GM21786 (cell line): ENCODE results near the gene ZFP3.
"Not testable (repeated sequence)": the region's sequence is repeated elsewhere in the genome, so short reads cannot be mapped to it uniquely, and the experiment has no call there.

Experiments
- ATAC-seq: cut with Tn5 transposase; IDR thresholded peaks from one replicate; pipeline ENCODE4 v1.9.1; 2021; ENCODE audit not compliant: unreplicated experiment

Gene ZFP3

DNA sequence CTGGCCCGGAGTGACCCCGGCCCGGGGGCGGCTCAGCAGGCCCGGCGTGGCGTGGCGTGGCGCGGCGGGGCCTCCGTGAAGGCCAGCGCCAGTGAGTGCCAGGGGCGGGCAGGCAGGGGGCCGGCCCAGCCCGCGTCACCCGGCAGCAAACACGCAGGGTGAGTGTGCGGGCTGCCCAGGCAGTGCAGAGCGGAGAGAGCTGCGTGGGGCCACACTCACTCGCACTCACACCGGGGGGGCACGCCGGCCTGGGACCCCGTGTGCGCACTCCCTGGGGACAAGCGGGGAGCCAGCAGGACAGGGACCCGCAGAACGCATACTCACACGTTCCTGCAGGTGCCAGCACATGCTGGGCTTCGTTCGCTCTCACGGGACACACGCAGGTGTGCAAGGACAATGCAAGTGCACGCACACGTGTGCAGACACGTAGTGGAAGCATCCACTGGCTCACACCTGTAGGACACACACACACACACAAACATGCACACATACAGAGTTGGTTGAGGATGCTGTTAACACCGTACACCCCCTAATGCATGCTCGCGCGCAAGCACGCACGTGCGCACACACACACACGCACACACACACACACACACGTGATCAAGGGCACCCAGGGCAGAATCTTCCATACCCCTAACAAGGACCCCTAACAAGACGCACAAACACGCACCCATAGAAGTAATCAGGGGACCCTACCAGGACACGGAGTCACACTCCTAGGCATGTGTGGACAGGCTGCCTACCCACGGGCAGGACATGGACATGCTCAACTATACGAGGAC, 45.3 kb downstream of the ZFP3 start:
- no peak for ATAC-seq

DNA sequence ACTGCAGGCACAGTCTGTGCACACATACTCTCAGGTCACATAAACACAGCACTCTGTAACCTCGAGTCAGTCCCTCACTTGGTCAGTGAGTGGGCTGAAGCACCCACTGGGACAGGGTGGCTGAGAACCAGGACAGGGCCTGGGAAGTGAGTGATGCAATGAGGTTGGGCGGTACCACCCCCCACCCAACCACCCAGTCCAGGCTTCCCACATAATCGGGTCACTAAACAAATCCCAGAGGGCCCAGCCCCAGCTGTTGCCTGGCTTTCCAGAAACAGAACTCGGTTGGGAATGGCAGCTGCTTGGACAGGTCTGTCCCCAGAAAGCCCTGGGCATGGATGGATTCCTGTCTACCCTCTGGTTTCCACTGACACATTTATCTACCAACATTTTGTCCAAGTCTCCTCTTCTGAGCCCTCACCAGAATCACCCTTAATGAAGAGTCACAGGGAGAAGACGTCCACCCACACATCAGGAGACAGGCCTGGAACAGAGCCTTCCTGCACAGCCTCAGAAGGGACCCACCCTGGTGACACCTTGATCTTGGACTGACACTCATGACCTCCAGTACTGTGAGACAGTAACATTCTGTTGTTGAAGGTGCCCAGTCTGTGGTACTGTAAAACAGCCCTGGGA, 46.0 kb downstream of the ZFP3 start:
- not testable (repeated sequence) for ATAC-seq

DNA sequence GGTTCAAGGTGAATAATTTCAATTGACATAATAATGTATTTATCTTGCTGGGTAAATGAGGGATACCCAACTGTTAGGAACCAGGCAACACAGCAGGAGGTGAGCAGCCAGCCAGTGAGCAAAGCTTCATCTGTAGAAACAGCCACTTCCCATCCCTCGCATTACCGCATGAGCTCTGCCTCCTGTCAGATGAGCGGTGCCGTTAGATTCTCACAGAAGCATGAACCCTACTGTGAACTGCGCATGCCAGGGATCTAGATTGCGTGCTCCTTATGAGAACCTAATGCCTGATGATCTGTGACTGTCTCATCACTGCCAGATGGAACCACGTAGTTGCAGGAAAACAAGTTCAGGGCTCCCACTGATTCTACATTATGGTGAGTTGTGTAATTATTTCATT, 46.6 kb downstream of the ZFP3 start:
- ATAC-seq, result not testable (repeated sequence)

DNA sequence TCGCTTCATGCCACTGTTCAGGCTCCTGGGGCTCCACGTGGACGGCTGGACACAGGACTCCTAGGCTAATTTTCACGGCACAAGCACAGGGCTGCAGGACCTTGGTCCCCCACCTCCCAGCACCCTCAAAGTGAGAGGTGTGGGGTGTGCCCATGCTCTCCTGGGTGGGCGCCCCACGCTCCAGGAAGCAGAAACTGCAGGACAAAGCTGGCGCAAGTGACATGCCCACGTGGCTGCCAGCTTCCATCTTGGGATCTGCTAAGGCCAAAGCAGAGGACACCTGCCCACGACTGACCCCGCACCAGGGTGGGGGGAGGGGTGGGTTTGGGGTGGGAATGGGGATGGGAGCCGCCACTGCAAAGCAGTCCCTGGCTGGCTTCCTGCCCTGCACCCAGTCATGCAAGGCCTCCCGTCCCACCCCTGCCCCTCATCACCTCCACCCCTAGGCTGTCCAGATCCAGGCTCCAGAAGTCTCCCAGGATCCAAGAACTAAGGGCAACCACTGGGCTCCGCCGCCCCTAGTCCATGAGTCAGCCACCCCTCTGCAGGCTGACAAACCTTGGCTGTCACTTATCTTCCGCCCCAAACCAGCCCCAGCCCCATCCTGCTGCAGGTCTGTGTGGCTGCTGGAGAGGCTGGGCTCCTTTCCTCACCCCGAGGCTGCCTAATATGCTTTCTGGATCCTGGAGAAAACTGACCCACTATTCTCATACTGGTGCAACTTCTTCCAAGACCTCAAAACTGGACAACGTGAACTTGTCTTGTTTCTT, 48.6 kb downstream of the ZFP3 start:
- no peak for ATAC-seq

DNA sequence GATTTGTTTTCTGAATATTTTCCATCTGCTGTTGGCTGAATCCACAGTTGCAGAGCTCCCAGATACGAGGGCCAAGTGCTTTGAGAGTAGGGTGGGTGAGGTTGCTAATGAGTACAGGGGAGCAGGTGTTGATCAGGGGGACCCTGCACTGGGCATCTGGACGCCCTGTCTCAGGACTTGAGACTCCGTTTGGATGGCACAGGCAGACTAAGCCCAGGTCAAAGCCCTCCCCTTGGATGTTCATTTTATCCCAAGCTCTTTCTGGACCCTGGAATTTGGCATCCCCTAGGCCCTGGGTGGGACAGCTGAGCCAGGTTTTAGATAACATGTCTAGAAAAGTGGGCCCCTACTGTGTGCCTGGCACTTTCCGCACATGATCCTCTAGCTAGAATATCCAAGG, 49.6 kb downstream of the ZFP3 start:
- no peak for ATAC-seq

DNA sequence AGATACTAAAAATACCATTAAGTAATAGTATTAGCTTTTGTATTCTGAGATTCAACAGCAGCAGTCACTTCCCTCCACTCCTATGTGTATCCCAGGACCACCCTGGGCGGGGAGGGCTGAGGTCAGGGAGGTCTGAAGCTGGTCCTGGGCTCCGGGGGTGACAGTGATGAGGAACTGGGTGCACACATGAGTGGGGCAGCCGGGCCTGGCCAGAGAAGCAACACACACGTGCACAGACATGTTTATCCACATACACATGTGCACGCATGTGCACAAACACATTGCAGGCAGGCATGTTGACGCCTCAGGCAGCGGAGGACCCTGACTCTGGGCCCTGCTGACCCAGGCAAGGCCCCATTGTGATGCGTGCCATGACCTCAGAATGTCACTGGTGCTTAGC, 50.1 kb downstream of the ZFP3 start:
- ATAC-seq, result not testable (repeated sequence)

- no peak for ATAC-seq
Measured at GRCh38 chr17:5128905-5129535, 50.8 kb downstream of the ZFP3 start.

- ATAC-seq, result not testable (repeated sequence)
Measured at GRCh38 chr17:5129770-5130169, 51.5 kb downstream of the ZFP3 start.

DNA sequence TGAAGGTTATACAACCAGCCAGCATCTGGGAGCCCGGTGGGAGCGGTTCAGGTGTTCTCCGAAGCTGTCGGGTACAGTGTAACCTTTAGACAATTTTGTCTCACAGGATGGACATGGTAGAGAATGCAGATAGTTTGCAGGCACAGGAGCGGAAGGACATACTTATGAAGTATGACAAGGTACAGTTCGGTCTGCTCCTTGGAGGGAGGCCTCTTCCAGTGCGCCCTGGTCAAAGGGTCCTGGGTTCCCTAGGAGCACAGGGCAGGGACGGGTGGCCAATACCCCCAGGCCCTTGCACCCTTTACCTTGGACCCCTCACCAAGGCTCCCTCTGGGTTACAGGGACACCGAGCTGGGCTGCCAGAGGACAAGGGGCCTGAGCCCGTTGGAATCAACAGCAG, 52.0 kb downstream of the ZFP3 start:
- ATAC-seq, result not testable (repeated sequence)

GRCh38 chr17:5130687-5131086, 52.4 kb downstream of the ZFP3 start:
- ATAC-seq, result not testable (repeated sequence)

GRCh38 chr17:5131146-5131715, 53.0 kb downstream of the ZFP3 start:
- ATAC-seq, result no peak

DNA sequence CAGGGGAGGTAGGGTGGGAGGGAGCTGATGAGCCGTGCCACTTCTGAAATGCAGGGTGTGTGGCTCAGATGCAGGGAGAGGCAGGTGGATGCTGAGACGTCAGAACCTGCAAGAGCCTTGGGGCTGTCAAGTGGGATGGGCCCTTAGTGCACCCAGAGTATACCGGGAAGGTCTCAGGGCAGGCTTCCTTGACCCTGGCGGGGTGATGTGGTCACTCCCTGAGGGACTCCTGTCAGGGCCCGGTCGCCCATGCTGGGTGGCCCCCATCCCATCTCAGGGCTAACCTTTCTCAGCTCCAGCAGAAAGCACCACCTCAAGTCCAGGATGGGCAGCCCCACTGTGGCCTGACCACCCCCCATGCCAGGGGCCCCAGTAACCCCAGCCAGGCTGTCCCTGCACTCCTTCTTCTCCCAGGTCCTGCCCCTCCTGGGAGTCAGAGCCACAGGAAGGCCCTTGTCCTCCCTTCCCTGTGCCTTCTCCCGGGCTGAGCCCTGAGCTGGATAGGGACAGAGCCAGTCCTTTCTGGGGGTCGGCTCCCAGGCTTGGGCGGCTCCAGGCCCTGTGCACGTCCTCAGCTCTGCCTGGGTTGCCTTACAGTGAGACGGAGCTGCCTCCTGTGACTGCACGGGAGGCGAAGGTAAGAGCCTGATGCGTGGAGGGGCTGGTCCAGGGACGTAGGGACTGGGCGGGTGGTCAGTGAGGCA, 53.7 kb downstream of the ZFP3 start:
- not testable (repeated sequence) for ATAC-seq

GRCh38 chr17:5132503-5133225, 54.4 kb downstream of the ZFP3 start:
- not testable (repeated sequence) for ATAC-seq

DNA sequence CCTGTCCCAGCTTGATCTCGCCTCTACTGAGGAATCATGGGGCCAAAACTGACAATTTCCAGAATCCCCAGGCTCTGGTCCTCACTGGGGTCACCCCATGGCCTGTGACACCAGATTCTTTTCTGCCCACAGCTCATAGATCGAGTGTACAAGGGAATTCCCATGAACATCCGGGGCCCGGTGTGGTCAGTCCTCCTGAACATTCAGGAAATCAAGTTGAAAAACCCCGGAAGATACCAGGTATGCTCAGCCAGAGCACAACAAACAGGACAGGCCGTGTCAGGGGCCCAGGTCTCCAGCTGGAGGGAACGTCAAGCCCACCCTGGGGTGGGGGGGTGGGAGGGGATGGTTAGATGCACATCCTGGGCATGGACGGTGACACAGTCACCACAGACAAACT, 55.0 kb downstream of the ZFP3 start:
- ATAC-seq, result no peak

DNA sequence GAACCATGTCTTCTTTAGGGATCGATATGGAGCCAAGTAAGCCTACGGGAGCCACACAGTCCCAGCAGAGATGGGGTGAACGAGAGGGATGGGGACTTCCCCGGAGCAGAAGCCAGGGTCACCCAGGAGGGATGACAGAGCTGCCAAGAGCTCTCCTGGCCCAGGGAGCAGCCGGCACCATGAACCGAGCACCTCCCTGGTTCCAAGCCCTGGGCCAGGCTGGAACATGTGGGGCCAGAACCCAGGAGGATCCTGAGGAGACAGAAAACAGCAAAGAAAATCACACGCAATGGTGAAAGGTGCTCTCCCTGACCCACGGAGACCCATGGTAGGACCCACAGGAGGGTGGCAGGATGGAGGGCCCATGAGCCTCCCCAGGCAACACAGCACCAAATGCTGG, 55.7 kb downstream of the ZFP3 start:
- not testable (repeated sequence) for ATAC-seq

DNA sequence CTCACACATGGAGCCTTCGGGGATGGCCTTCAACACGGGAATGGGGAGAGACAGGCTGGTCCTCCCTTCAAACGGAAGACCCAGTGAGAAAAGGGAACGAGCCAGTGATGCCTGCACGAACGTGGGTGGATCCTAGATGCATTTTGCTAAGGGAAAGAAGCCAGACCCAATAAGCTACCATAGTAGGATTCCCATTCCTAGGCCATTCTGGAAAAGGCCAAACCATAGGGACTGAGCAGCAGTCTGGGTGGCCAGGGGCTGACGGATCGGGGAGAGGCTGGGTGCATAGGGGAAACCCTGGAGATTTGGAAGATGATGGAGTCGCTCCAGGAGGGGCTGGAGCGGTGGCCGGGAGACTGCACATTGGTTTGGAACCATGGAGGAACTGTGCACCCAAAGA, 56.3 kb downstream of the ZFP3 start:
- ATAC-seq, result not testable (repeated sequence)

GRCh38 chr17:5135131-5135712, 57.0 kb downstream of the ZFP3 start:
- not testable (repeated sequence) for ATAC-seq

DNA sequence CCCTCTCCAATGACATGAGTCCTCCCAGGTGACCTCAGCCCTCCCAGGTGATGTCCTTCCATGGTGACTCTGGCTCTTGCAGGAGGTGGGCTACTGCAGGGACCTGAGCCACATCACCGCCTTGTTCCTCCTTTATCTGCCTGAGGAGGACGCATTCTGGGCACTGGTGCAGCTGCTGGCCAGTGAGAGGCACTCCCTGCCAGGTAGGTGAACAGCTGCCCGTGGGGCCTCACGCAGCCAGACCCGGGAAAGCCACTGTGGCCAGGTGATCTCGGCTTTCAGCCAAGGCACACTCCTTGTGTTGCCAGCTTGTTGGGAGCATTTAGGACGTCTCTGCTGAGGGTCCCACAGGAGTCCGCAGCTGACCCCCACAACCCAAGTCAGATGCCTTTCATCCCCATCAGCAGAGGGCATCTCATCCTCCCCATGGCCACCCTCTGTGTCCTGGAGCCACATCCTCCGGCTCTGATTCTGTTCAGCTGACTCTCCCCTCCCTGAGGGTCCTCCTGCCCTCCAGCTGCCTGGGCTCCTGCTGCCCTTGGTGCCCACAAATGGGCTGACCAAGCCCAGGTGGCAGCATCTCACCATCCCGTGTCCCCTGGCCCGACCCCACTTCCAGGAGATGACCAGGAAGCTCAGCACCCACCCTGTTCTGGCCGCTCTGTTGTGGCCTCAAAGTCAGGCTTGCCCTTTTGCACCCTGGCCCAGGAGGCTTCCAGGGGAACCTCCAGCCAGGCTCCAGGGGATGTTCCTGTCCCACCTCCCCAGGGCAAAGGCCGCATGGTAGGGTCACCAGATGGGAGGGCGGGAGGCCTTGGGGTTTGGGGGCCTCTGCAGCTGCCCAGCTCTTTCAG, 57.7 kb downstream of the ZFP3 start:
- ATAC-seq, result no peak
